ENCODE data around the gene COBLL1. TPM values are rescaled to one million over a fixed set of nuclear protein-coding genes. Genes with fewer than 3 reads are reported as not detected.
A peak's percentile ranks its signal among the peaks of the same experiment; 100 is the strongest.

Gene COBLL1
- total and polyA plus RNA-seq, 2 donors (not counting 1 experiment from before 2014, with no cell fraction given): 10.1 to 11.9 TPM

DNA sequence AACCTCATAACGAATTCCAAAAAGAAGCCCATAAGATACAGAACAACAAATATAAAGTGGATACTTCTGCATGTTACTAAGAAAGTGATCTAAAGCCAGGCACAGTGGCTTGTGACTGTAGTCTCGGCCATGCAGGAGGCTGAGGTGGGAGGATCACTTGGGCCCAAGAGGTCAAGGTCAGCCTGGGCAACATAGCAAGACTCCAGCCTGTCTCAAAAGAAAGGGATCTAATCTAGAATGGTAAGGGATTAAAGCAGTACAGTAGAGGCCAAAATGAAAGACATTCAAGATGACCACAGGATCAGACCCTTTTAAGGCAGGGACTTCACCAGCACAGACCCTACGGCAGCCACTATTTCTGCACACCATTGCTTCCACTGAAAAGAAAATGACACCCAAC lies 3.8 kb downstream of the COBLL1 start:
- Histone ChIP-seq H3K9me3 (ENCODE audit: control insufficient read depth, insufficient read depth, low read depth, low read length) (no peaks in the 10 kb centered on the region), H2AFZ (ENCODE audit: low read length) (peak overlapping the region; percentile 51), H3K36me3 (ENCODE audit: control insufficient read depth, insufficient read depth, low read length) (no peaks in the 10 kb centered on the region), H3K4me1 (ENCODE audit: control insufficient read depth, extremely low read depth, insufficient read depth, low read length) (peaks cover 4% of the 10 kb centered on the region), H3K4me3 (replicated peaks in 1 of 4; ENCODE audit: control extremely low read depth in 1 of 4, insufficient read depth in 1 of 4, low read depth in 3 of 4, low read length in 4 of 4) (no peak overlapping the region), H3K27ac (ENCODE audit: insufficient read depth, low read length) (no peak overlapping the region), H4K20me1 (ENCODE audit: control insufficient read depth, extremely low read depth, insufficient read depth, low read length) (no peaks in the 10 kb centered on the region), H3K9ac (ENCODE audit: insufficient read depth, low read length) (no peak overlapping the region), H3K79me2 (ENCODE audit: control insufficient read depth, insufficient read depth, low read length) (peaks cover 11% of the 10 kb centered on the region), H3K27me3 (ENCODE audit: control insufficient read depth, insufficient read depth, low read length) (no peaks in the 10 kb centered on the region), H3K4me2 (ENCODE audit: extremely low read depth, insufficient read depth, low read length) (peak overlapping the region; percentile 25)
- TF ChIP-seq EZH2 (IDR thresholded peaks at IDR 0.05; ENCODE audit: low read length, missing control alignments): no peak
- TF ChIP-seq, protein P1, sequence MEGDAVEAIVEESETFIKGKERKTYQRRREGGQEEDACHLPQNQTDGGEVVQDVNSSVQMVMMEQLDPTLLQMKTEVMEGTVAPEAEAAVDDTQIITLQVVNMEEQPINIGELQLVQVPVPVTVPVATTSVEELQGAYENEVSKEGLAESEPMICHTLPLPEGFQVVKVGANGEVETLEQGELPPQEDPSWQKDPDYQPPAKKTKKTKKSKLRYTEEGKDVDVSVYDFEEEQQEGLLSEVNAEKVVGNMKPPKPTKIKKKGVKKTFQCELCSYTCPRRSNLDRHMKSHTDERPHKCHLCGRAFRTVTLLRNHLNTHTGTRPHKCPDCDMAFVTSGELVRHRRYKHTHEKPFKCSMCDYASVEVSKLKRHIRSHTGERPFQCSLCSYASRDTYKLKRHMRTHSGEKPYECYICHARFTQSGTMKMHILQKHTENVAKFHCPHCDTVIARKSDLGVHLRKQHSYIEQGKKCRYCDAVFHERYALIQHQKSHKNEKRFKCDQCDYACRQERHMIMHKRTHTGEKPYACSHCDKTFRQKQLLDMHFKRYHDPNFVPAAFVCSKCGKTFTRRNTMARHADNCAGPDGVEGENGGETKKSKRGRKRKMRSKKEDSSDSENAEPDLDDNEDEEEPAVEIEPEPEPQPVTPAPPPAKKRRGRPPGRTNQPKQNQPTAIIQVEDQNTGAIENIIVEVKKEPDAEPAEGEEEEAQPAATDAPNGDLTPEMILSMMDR (conservative IDR thresholded peaks at IDR 0.05 in 1 of 2, IDR thresholded peaks at IDR 0.05 in 1 of 2; ENCODE audit: low read depth in 1 of 2, low read length in 2 of 2): no peak
- DNase-seq (ENCODE audit: low read depth in 2 of 2): no peak

DNA sequence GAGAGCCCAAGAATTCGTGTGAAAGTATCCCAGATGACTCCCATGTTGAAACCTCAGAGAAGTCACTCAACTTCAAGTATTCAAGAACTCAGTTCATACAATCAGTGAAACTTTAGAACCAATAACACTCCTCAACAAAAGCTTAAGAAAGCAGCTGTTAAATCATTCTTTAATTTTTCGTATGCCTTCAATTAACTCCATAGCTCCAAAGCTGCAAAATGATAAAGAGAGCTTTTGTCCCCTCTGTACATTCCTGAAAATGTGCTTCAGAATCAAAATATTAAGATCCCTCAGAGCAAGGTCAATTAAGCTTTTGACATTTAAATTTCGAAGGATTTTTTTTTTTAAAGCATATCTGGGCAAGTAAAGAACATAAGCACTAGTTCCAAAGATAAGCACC lies 4.7 kb downstream of the COBLL1 start:
- Histone ChIP-seq H3K36me3 (ENCODE audit: control insufficient read depth, insufficient read depth, low read length) (no peaks in the 10 kb centered on the region), H2AFZ (ENCODE audit: low read length) (no peak overlapping the region), H3K9ac (ENCODE audit: insufficient read depth, low read length) (no peak overlapping the region), H3K27me3 (ENCODE audit: control insufficient read depth, insufficient read depth, low read length) (no peaks in the 10 kb centered on the region), H3K4me2 (ENCODE audit: extremely low read depth, insufficient read depth, low read length) (peak overlapping the region; percentile 51), H3K9me3 (ENCODE audit: control insufficient read depth, insufficient read depth, low read depth, low read length) (no peaks in the 10 kb centered on the region), H3K27ac (ENCODE audit: insufficient read depth, low read length) (no peak overlapping the region), H4K20me1 (ENCODE audit: control insufficient read depth, extremely low read depth, insufficient read depth, low read length) (no peaks in the 10 kb centered on the region), H3K4me3 (replicated peaks in 1 of 4; ENCODE audit: control extremely low read depth in 1 of 4, insufficient read depth in 1 of 4, low read depth in 3 of 4, low read length in 4 of 4) (no peak overlapping the region), H3K4me1 (ENCODE audit: control insufficient read depth, extremely low read depth, insufficient read depth, low read length) (peaks cover 4% of the 10 kb centered on the region), H3K79me2 (ENCODE audit: control insufficient read depth, insufficient read depth, low read length) (peaks cover 11% of the 10 kb centered on the region)
- DNase-seq (ENCODE audit: low read depth in 2 of 2): no peak
- TF ChIP-seq, protein P1 (conservative IDR thresholded peaks at IDR 0.05 in 1 of 2, IDR thresholded peaks at IDR 0.05 in 1 of 2; ENCODE audit: low read depth in 1 of 2, low read length in 2 of 2): no peak
- no peak for TF ChIP-seq EZH2 (IDR thresholded peaks at IDR 0.05; ENCODE audit: low read length, missing control alignments)

DNA sequence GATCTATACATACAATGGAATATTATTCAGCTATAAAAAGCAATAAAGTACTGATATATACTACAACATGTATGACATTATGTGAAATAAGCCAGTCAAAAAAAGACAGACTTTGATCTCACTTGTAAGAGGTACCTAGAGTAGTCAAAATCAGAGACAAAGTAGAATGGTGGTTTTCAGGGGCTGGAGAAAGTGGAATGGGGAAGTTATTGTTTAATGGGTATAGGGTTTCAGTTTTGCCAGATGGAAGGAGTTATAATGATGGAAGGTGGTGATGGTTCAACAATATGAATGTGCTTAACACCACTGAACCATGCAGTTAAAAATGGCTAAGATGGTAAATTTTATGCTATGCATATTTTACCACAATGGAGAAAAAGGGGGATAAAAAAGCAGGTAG lies 6.3 kb downstream of the COBLL1 start:
- Histone ChIP-seq H3K27me3 (ENCODE audit: control insufficient read depth, insufficient read depth, low read length) (no peaks in the 10 kb centered on the region), H3K9me3 (ENCODE audit: control insufficient read depth, insufficient read depth, low read depth, low read length) (no peaks in the 10 kb centered on the region), H3K27ac (ENCODE audit: insufficient read depth, low read length) (no peak overlapping the region), H3K79me2 (ENCODE audit: control insufficient read depth, insufficient read depth, low read length) (peaks cover 11% of the 10 kb centered on the region), H3K4me3 (replicated peaks in 1 of 4; ENCODE audit: control extremely low read depth in 1 of 4, insufficient read depth in 1 of 4, low read depth in 3 of 4, low read length in 4 of 4) (no peak overlapping the region), H4K20me1 (ENCODE audit: control insufficient read depth, extremely low read depth, insufficient read depth, low read length) (no peaks in the 10 kb centered on the region), H3K4me2 (ENCODE audit: extremely low read depth, insufficient read depth, low read length) (no peak overlapping the region), H2AFZ (ENCODE audit: low read length) (no peak overlapping the region), H3K9ac (ENCODE audit: insufficient read depth, low read length) (no peak overlapping the region), H3K4me1 (ENCODE audit: control insufficient read depth, extremely low read depth, insufficient read depth, low read length) (peaks cover 4% of the 10 kb centered on the region), H3K36me3 (ENCODE audit: control insufficient read depth, insufficient read depth, low read length) (no peaks in the 10 kb centered on the region)
- TF ChIP-seq, protein P1 (conservative IDR thresholded peaks at IDR 0.05 in 1 of 2, IDR thresholded peaks at IDR 0.05 in 1 of 2; ENCODE audit: low read depth in 1 of 2, low read length in 2 of 2): no peak
- TF ChIP-seq EZH2 (IDR thresholded peaks at IDR 0.05; ENCODE audit: low read length, missing control alignments): no peak
- no peak for DNase-seq (ENCODE audit: low read depth in 2 of 2)

All from fibroblast of lung (primary cell).